Mesothelial cell of epicardium (in vitro differentiated cells): ENCODE measurements around the gene CD93. TPM values are rescaled to one million over a fixed set of nuclear protein-coding genes. Genes with fewer than 3 reads are reported as not detected.

Experiments used
- DNase-seq, 2 experiments: peaks; one replicate each; pipeline ENCODE4 v3.0.0; 2021; ENCODE audit warnings: low spot score in 2 of 2; ENCODE audit not compliant: unreplicated experiment in 2 of 2
- H3K27ac Mint-ChIP-seq: 2 replicates; pipeline ENCODE4 v1.8.0; 2021; ENCODE audit warnings: mixed read lengths
- H3K27me3 Mint-ChIP-seq: 2 replicates; pipeline ENCODE4 v1.8.0; 2021; ENCODE audit warnings: low read depth, mixed read lengths
- H3K36me3 Mint-ChIP-seq: 2 replicates; pipeline ENCODE4 v1.8.0; 2021; ENCODE audit warnings: mixed read lengths
- H3K4me1 Mint-ChIP-seq: 2 replicates; pipeline ENCODE4 v1.8.0; 2021; ENCODE audit warnings: mixed read lengths
- H3K4me3 Mint-ChIP-seq: 2 replicates; pipeline ENCODE4 v1.8.0; 2021; ENCODE audit warnings: mild to moderate bottlenecking, moderate library complexity, mixed read lengths
- H3K9me3 Mint-ChIP-seq: 2 replicates; pipeline ENCODE4 v1.8.0; 2021; ENCODE audit warnings: mixed read lengths
- total RNA-seq: library from RNA; stranded (reverse); gene quantifications from 3 replicates; pipeline ENCODE4 v1.2.1, GENCODE V29; 2021
- TF ChIP-seq, protein P1 (sequence below): fragments of 200-600 bp; sonication (generic); IDR thresholded peaks from one replicate; pipeline ENCODE4 v1.5.0; 2021; ENCODE audit warnings: antibody characterized with exemption; ENCODE audit not compliant: unreplicated experiment

CD93 gene
- total RNA-seq, 1 donor from 2014 or later, result 0.07 TPM

GRCh38 chr20:23108871-23109270 lies 22.7 kb upstream of the CD93 start:
- H3K27ac Mint-ChIP-seq, result no peak overlapping the region

GRCh38 chr20:23107466-23107865 lies 21.3 kb upstream of the CD93 start:
- Mint-ChIP-seq H3K36me3 (no peaks in the 10 kb centered on the region), H3K4me3 (no peak overlapping the region), H3K9me3 (no peaks in the 10 kb centered on the region), H3K27ac (no peak overlapping the region), H3K27me3 (peaks cover 1% of the 10 kb centered on the region), H3K4me1 (peaks cover 2% of the 10 kb centered on the region)
- TF ChIP-seq, protein P1, sequence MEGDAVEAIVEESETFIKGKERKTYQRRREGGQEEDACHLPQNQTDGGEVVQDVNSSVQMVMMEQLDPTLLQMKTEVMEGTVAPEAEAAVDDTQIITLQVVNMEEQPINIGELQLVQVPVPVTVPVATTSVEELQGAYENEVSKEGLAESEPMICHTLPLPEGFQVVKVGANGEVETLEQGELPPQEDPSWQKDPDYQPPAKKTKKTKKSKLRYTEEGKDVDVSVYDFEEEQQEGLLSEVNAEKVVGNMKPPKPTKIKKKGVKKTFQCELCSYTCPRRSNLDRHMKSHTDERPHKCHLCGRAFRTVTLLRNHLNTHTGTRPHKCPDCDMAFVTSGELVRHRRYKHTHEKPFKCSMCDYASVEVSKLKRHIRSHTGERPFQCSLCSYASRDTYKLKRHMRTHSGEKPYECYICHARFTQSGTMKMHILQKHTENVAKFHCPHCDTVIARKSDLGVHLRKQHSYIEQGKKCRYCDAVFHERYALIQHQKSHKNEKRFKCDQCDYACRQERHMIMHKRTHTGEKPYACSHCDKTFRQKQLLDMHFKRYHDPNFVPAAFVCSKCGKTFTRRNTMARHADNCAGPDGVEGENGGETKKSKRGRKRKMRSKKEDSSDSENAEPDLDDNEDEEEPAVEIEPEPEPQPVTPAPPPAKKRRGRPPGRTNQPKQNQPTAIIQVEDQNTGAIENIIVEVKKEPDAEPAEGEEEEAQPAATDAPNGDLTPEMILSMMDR, result no peak
- DNase-seq, result no peak

More at GRCh38 chr20:23108871-23109270, 22.7 kb upstream of the CD93 start:
- DNase-seq, result no peak
- Mint-ChIP-seq H3K27me3 (peaks cover 1% of the 10 kb centered on the region), H3K9me3 (no peaks in the 10 kb centered on the region), H3K4me1 (peaks cover 3% of the 10 kb centered on the region), H3K36me3 (no peaks in the 10 kb centered on the region), H3K4me3 (no peak overlapping the region)
- TF ChIP-seq, protein P1, result no peak

DNA sequence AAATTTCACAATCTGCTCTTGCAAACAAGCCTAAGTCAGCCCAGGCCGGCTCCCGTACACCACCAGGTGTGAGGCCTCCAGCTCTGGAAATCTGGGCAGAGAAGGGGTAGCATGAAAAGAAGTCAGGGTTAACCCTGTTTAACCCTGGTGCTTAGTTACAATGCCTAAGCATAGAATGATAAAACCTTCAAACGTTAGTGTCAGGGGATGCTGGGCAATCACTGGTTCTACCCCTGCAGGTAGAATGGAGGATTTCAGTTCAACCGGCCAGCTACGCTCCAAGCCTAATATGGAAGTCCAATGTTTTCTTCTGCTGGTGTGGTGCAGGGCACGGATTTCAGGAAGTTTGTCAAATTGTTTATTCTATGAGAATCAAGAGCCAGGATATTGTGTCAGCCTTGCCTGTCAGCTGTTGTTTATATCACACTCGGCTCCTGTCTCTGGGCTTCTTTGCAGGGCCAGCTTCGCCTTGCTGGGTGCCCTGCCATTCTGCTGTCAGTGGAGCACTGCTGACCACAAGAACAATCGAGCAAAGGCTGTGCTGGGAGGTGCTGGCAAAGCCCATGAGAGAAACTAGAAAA lies 20.2 kb upstream of the CD93 start:
- Mint-ChIP-seq H3K27ac (no peak overlapping the region), H3K27me3 (peaks cover 1% of the 10 kb centered on the region), H3K36me3 (no peaks in the 10 kb centered on the region), H3K4me1 (peaks cover 2% of the 10 kb centered on the region), H3K9me3 (no peaks in the 10 kb centered on the region), H3K4me3 (no peak overlapping the region)
- no peak for DNase-seq
- TF ChIP-seq, protein P1, result no peak

GRCh38 chr20:23105193-23105592 lies 19.1 kb upstream of the CD93 start:
- TF ChIP-seq, protein P1, result no peak
- Mint-ChIP-seq H3K27ac (no peak overlapping the region), H3K4me3 (no peak overlapping the region), H3K36me3 (no peaks in the 10 kb centered on the region), H3K27me3 (no peaks in the 10 kb centered on the region), H3K9me3 (no peaks in the 10 kb centered on the region), H3K4me1 (peaks cover 8% of the 10 kb centered on the region)
- no peak for DNase-seq

DNA sequence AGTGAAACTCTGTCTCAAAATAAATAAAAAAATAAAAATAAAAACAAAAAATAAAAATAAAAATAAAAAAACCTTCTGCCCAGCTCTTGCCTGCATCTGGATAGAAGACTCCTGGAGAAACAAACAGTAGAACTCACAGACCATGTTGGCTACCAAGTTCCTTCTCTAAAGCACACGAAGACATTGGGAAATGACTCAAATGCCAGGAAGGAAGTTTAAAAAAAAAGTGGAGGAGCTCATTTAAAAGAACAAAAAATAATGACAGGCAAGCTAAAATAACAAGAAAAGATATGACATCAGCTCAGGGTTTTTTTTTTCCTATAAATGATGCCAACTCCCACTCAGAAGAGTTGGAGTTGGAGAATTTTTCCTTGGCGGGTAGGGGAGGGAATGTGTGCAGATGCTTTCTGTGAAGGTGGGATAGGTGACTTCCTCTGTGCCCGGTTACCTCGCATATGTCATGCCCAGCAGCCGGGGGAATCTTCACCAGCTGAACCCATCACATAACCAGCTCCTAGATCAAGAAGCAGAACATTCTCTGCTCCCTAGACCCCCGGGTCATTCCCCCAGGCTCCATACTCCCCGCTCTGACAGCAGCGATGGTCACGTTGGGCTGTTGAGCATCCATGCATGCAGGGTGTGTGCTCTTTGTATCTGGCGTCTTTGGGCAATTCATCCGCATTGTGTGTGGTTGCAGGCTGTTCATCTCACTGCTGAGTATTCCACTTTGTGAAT lies 17.3 kb upstream of the CD93 start:
- H3K27me3 Mint-ChIP-seq, result no peaks in the 10 kb centered on the region
- H3K27ac Mint-ChIP-seq, result no peak overlapping the region
- DNase-seq, result no peak
- TF ChIP-seq, protein P1, result no peak
- peaks cover 18% of the 10 kb centered on the region for H3K4me1 Mint-ChIP-seq
- H3K36me3 Mint-ChIP-seq, result no peaks in the 10 kb centered on the region
- H3K9me3 Mint-ChIP-seq, result no peaks in the 10 kb centered on the region
- no peak overlapping the region for H3K4me3 Mint-ChIP-seq
